Retinal pigment epithelial cell (primary cell): Measurements from ENCODE around the gene SLC38A6.
A peak's percentile ranks its signal among the peaks of the same experiment; 100 is the strongest.

ENCODE experiments used
- DNase-seq: peaks from one replicate; pipeline ENCODE4 v3.0.0-alpha.2; 2010; ENCODE audit warnings: low read depth
- H3K4me3 ChIP-seq: 2 replicates; pipeline ENCODE4 v1.5.1; 2011; ENCODE audit warnings: mild to moderate bottlenecking, low read length, control low read depth, moderate library complexity
- TF ChIP-seq, protein P1 (sequence below): conservative IDR thresholded peaks from 2 replicates; pipeline ENCODE4 v1.5.1; 2011; ENCODE audit warnings: low read depth, low read length, control low read depth, inconsistent platforms

SLC38A6 gene

DNA sequence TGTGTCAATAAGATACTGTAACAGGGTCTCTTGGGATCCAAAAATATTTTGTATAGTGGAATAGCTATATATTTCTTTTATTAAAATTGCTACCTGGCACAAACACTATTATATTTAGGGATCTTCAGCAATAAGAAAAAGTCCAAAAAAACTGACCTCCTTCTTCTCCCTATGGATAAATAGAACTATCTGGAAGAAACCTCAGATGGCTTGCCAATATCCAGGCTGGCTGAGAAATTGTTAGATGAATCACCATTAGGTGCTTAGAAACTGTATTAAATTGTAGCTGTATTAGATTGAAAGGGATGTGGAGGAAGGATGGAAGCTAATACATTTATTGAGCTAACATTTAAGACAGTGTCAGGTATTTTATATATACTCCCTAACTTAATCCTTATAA lies 66.0 kb downstream of the SLC38A6 start:
- TF ChIP-seq, protein P1, sequence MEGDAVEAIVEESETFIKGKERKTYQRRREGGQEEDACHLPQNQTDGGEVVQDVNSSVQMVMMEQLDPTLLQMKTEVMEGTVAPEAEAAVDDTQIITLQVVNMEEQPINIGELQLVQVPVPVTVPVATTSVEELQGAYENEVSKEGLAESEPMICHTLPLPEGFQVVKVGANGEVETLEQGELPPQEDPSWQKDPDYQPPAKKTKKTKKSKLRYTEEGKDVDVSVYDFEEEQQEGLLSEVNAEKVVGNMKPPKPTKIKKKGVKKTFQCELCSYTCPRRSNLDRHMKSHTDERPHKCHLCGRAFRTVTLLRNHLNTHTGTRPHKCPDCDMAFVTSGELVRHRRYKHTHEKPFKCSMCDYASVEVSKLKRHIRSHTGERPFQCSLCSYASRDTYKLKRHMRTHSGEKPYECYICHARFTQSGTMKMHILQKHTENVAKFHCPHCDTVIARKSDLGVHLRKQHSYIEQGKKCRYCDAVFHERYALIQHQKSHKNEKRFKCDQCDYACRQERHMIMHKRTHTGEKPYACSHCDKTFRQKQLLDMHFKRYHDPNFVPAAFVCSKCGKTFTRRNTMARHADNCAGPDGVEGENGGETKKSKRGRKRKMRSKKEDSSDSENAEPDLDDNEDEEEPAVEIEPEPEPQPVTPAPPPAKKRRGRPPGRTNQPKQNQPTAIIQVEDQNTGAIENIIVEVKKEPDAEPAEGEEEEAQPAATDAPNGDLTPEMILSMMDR = no peak
- H3K4me3 ChIP-seq = no peak overlapping the region
- DNase-seq = no peak

DNA sequence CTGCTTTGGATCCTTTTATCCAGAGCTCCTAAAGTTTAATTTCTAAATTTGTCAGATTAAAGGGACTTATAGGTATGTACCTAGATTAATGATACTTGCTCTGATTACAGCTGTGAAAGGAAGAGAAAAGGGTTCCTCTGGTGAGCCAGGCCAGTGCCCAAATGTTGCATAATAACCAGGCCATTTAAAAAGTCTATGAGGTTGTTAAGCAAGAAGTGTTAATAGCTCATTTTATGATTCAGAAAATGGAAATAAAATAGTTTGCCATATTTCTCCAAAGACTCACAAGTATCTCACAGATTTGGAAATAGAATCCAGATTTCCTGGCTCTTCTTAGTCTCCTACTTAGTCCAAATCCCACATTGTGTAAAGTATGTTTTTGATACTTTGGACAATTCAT lies 67.6 kb downstream of the SLC38A6 start:
- H3K4me3 ChIP-seq = no peak overlapping the region
- no peak for DNase-seq
- TF ChIP-seq, protein P1 = no peak

DNA sequence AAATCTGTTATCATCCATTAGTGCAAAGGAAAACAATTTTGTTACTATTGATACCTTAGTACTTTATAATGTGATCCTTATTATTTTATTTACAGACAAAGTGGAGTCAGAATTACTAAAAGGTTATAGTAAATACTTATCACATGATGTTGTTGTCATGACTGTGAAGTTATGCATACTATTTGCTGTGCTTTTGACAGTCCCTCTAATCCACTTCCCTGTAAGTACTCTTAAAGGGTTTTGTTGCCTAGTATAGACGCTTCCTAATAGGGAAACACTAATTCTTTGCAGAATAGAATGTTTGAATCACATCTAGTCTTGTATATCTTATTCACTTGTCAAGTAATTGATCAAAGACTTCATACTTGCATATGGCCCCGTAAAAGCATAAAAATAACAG lies 69.4 kb downstream of the SLC38A6 start:
- DNase-seq = peak; percentile 49
- no peak overlapping the region for H3K4me3 ChIP-seq
- TF ChIP-seq, protein P1 = no peak

DNA sequence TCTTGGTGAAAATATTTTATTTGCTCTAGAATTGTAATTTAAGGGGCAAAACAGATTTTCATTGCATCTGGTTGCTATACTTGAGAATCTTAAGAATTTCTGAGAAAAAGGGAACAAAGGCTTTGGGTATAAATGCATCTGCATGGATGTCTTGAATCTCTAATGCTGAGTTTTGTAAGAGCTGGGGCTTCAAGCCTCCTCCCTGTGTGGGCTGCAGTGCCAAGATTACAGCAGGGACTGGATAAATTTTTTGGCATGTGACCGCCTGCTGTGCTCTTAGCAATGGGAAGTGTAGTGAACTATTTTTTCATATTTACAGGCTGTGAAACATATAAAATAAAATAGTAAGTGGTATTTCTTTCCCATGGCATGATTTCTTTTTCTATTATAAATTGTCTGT lies 70.0 kb downstream of the SLC38A6 start:
- TF ChIP-seq, protein P1 = no peak
- H3K4me3 ChIP-seq = no peak overlapping the region
- DNase-seq = no peak

DNA sequence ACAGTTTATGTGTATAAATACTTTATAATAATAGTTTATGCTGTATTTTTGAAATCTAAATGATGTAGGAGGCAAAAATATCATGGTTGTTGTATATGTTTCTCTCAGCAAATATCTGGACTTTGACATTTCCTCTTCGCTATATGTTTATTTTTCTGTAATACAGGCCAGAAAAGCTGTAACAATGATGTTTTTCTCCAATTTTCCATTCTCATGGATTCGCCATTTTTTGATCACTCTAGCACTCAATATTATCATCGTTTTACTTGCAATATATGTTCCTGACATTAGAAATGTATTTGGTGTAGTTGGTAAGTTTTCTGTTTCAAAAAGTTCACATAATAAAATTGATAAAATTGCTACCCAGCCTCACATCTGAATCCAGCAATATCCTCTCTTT lies 70.6 kb downstream of the SLC38A6 start:
- DNase-seq = no peak
- TF ChIP-seq, protein P1 = no peak

DNA sequence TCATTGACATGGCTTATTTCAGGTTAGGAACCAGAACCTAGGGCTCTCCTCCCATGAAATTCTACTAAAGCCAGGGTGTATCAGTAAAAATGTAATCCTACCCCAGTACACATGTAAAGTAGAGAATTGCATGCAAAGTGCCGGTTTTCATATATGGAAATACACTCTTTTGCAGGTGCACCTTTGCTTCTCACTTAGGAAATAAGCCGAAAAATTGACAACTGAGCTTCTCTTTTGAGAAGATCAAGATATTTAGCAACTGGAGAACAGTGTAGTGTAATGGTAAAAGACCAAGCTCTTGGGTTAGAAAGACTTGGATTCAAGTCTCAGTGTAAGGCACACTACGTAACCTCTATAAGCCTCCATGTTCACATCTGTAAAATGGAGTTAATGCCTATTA lies 82.4 kb downstream of the SLC38A6 start:
- DNase-seq = no peak
- TF ChIP-seq, protein P1 = no peak
- H3K4me3 ChIP-seq = no peak overlapping the region

More for the DNA sequence above, 70.6 kb downstream of the SLC38A6 start:
- no peak overlapping the region for H3K4me3 ChIP-seq

DNA sequence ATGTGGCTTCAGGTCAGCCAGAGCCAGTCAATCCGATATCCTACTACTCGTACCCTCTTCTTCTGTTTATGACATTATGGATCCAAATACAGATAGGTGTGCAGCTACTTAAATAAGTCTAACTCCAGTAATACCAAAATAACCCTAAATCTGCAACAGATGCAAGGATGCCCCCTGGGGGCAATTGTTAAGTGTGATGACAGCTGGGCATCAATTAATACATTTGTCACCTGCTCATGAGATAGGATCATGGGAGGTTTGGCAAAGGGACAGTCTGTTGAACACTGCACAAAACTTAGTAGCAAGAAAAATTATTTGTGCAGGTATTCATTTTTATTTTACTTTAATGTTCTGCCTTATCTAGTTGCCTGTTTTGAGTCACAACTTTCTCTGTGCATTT lies 83.2 kb downstream of the SLC38A6 start:
- TF ChIP-seq, protein P1 = peak; percentile 12

More for the DNA sequence above, 83.2 kb downstream of the SLC38A6 start:
- DNase-seq = no peak
- no peak overlapping the region for H3K4me3 ChIP-seq
